ENCODE measurements around the gene ABR.

DNA sequence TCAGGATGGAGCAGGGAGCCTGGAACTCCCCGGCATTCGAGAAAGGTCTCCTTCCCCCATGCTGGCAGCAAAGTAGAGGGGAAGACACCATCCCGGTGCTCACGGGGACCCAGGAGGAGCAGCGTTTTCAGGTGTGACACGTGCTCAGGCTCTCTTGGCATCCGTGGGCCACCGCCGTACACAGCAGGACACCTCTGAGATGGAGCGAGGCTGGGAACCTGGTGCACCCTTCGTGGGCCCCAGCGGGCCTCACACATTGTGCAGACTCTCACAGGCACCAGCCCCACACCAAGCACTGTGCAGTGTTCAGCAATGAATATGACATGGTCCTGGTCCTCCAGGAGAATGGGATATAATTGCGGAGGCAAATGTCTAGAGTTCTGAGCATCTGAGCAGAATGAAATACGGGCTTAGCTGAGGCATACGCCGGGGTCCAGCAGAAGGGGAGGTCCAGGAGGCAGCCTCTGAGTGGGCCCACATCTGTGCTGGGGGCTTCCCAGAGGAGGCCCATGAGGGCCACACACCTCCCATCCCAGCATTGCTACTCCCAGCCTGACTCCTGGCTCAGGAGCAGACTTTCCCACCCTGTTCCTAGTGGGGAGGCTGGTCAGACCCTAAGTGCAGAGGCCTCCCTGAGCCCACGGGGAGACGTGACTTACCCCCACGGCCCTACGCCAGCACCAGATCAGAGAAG, 72.6 kb downstream of the ABR start:
- TF ChIP-seq CTCF (IDR thresholded peaks at IDR 0.05), result no peak
- TF ChIP-seq POLR2A (IDR thresholded peaks at IDR 0.05), result no peak
